CD14-positive monocyte (primary cell): ENCODE results near the gene MEIS1. TPM values are rescaled to one million over a fixed set of nuclear protein-coding genes. Genes with fewer than 3 reads are reported as not detected.

ENCODE experiments used
- DNase-seq, 3 donors: peaks; one replicate each; pipeline ENCODE4 v3.0.0-alpha.2; 2011 to 2022
- H2AFZ ChIP-seq: 2 replicates; pipeline ENCODE4 v1.6.0; 2012; ENCODE audit warnings: mild to moderate bottlenecking, low read depth, low read length, inconsistent platforms; ENCODE audit not compliant: insufficient read depth, poor library complexity, severe bottlenecking
- H3K27ac ChIP-seq, 2 donors: 1 replicate in 1 of 2; 2 replicates in 1 of 2; pipeline ENCODE4 v1.5.1; 2012 to 2013; ENCODE audit warnings: low read length in 2 of 2, control low read depth in 1 of 2, inconsistent platforms in 1 of 2, low read depth in 1 of 2, mild to moderate bottlenecking in 1 of 2
- H3K27me3 ChIP-seq, 2 donors: one replicate each; pipeline versions ENCODE4 v1.6.0 to v1.6.1; 2011 to 2013; ENCODE audit warnings: low read length in 2 of 2; ENCODE audit not compliant: control insufficient read depth in 2 of 2, insufficient read depth in 2 of 2
- H3K36me3 ChIP-seq, 2 donors: replicated peaks in 1 of 2; 1 replicate in 1 of 2; 2 replicates in 1 of 2; pipeline versions ENCODE4 v1.5.1 to v1.6.1; 2012 to 2013; ENCODE audit warnings: low read length in 2 of 2, control low read depth in 1 of 2, inconsistent platforms in 1 of 2, mild to moderate bottlenecking in 1 of 2; ENCODE audit not compliant: insufficient read depth in 2 of 2, control insufficient read depth in 1 of 2
- H3K4me1 ChIP-seq, 2 donors: 1 replicate in 1 of 2; 2 replicates in 1 of 2; pipeline versions ENCODE4 v1.5.1 to v1.6.1; 2012 to 2013; ENCODE audit warnings: low read length in 2 of 2, control low read depth in 1 of 2, inconsistent platforms in 1 of 2, mild to moderate bottlenecking in 1 of 2, moderate library complexity in 1 of 2; ENCODE audit not compliant: insufficient read depth in 2 of 2, control insufficient read depth in 1 of 2
- H3K4me2 ChIP-seq: replicated peaks from 2 replicates; pipeline ENCODE3; 2012; ENCODE audit warnings: low read length, moderate library complexity, mild to moderate bottlenecking; ENCODE audit not compliant: poor library complexity, severe bottlenecking; ENCODE audit errors: extremely low read depth
- H3K4me3 ChIP-seq, 3 experiments: fragments of 200-600 bp in 1 of 3; sonication (generic) in 1 of 3; replicated peaks in 1 of 3; 1 replicate in 2 of 3; 2 replicates in 1 of 3; pipeline ENCODE4 v1.5.1; 2011 to 2013; ENCODE audit warnings: low read length in 3 of 3, mild to moderate bottlenecking in 3 of 3, control low read depth in 2 of 3, low read depth in 2 of 3, inconsistent platforms in 1 of 3, moderate library complexity in 1 of 3
- H3K79me2 ChIP-seq: 2 replicates; pipeline ENCODE4 v1.6.0; 2012; ENCODE audit warnings: mild to moderate bottlenecking, control low read depth, inconsistent platforms, low read length, moderate library complexity; ENCODE audit not compliant: insufficient read depth
- H3K9ac ChIP-seq: 2 replicates; pipeline ENCODE4 v1.6.0; 2017; ENCODE audit warnings: low read length, mild to moderate bottlenecking; ENCODE audit not compliant: insufficient read depth, poor library complexity, severe bottlenecking
- H3K9me3 ChIP-seq, 2 donors: replicated peaks in 1 of 2; 1 replicate in 1 of 2; 2 replicates in 1 of 2; pipeline versions ENCODE4 v1.5.1 to v1.6.1; 2012 to 2013; ENCODE audit warnings: low read length in 2 of 2, control low read depth in 1 of 2; ENCODE audit not compliant: control insufficient read depth in 1 of 2, insufficient read depth in 1 of 2
- H4K20me1 ChIP-seq: 2 replicates; pipeline ENCODE4 v1.6.0; 2012; ENCODE audit warnings: mild to moderate bottlenecking, low read length, control low read depth, moderate library complexity; ENCODE audit not compliant: insufficient read depth
- H3K27ac Mint-ChIP-seq, 7 donors: one replicate each; pipeline ENCODE4 v1.8.0; 2020; ENCODE audit warnings: mild to moderate bottlenecking in 7 of 7, mixed read lengths in 7 of 7, moderate library complexity in 6 of 7, inconsistent platforms in 2 of 7
- H3K27me3 Mint-ChIP-seq, 3 donors: one replicate each; pipeline ENCODE4 v1.8.0; 2021 to 2022; ENCODE audit warnings: low read depth in 3 of 3, mild to moderate bottlenecking in 3 of 3, mixed read lengths in 3 of 3, moderate library complexity in 3 of 3, inconsistent platforms in 1 of 3
- H3K36me3 Mint-ChIP-seq, 2 donors: one replicate each; pipeline ENCODE4 v1.8.0; 2020; ENCODE audit warnings: mixed read lengths in 2 of 2, inconsistent platforms in 1 of 2, mild to moderate bottlenecking in 1 of 2
- H3K4me1 Mint-ChIP-seq: one replicate; pipeline ENCODE4 v1.8.0; 2020; ENCODE audit warnings: mild to moderate bottlenecking, mixed read lengths
- H3K4me3 Mint-ChIP-seq, 2 donors: one replicate each; pipeline ENCODE4 v1.8.0; 2020; ENCODE audit warnings: mild to moderate bottlenecking in 2 of 2, mixed read lengths in 2 of 2, moderate library complexity in 1 of 2
- H3K9me3 Mint-ChIP-seq, 7 donors: one replicate each; pipeline ENCODE4 v1.8.0; 2020 to 2022; ENCODE audit warnings: mixed read lengths in 7 of 7, mild to moderate bottlenecking in 6 of 7, moderate library complexity in 6 of 7, inconsistent platforms in 2 of 7
- WGBS: methylation state at CpG from one replicate; pipeline ENCODE4 v1.1.5; 2013; ENCODE audit warnings: missing lambda C conversion rate; ENCODE audit not compliant: insufficient coverage; 5-methylcytosine and 5-hydroxymethylcytosine counted together
- intact Hi-C, 2 donors: fragments of 100-400 bp; cut with micrococcal nuclease; formaldehyde crosslinking; loops; one replicate each; pipeline versions ENCODE4 v1.15.0 to v1.15.1; 2023
- polyA plus RNA-seq, 3 donors: library from polyadenylated mRNA; depleted of rRNA in 1 of 3; unstranded in 2 of 3; stranded (reverse) in 1 of 3; fragments of 300-500 nt in 2 of 3; fragments of >200 nt in 1 of 3; fragmentation: Illumina TruSeq in 2 of 3; gene quantifications; 1 replicate in 2 of 3; 2 replicates in 1 of 3; pipeline ENCODE4 v1.2.3, GENCODE V29; 2012 to 2021
- TF ChIP-seq, protein P1 (sequence below): fragments of 200-600 bp; IDR thresholded peaks from one replicate; pipeline ENCODE4 v1.8.0; 2022; ENCODE audit warnings: antibody characterized with exemption, mild to moderate bottlenecking

Gene MEIS1
- polyA plus RNA-seq, 3 donors: 0.09 to 0.40 TPM; not detected in 1

DNA sequence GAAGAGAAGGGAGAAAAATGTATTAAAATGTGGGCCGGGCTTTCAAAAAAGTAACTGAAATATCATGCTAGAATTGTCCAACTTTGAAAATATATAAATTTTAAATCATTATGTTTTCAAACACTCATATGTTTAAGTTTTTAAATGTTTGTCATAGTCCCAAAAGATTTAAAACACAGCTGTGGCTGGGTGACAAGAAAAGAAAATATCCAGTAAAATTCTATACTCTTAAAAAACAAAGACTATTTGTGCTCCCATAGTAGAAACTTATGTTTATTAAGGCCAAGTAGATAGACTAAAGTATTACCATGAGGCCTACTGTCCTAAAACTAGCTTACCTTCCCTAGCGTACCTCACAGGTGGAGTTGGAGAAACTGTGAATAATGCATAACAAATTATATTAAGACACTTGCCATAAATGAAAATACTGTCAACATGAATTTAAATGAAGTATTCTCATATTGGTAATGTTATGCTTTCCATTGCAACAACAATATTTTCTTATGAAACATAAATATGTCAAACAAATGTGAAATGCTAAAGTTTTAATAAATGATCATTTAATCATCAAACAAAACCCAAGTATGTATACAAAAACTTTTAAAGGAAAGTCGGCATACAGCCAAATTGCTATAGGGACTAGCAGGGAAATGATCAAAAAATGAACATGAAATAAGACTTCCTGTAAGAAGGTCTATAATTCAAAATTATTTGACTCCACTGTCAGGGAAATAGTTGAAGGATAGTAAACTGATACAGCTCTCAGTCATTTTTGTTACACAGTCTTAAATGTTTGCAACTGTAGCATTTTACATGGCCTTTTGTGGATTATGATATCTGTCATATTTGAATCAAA, 13.4 kb downstream of the MEIS1 start:
- no peak overlapping the region for H3K9ac ChIP-seq
- intact Hi-C loops: no loop called here
- H3K27me3 ChIP-seq: peaks cover 28 to 49% of the 10 kb centered on the region in 2 donors

DNA sequence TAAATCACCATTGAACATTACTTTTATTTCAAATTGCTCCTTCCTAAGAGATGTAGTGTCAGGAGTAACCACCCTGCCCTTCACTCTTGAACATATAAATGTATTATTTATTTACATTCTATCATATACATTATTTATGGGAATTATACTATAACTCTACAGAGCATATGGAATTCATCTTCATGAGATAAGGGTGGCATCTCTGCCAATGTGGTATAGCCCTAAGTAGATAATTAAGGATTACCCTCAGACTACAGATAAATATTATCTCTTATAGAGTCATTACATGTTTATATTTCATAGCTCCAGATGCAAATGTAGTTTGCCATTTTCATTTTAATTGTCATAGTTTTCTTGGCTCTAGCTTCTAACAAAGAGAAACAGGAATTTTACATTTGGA, 17.3 kb downstream of the MEIS1 start:
- H3K4me1 Mint-ChIP-seq: no peaks in the 10 kb centered on the region
- H3K27me3 Mint-ChIP-seq: peaks cover 6 to 10% (median 8%) of the 10 kb centered on the region in 3 donors
- H3K4me1 ChIP-seq: no peaks in the 10 kb centered on the region
- H4K20me1 ChIP-seq: no peaks in the 10 kb centered on the region
- no peaks in the 10 kb centered on the region for H3K79me2 ChIP-seq
- H3K4me3 ChIP-seq: no peak overlapping the region
- H3K9me3 Mint-ChIP-seq: no peaks in the 10 kb centered on the region
- intact Hi-C loops: no loop called here
- H3K9me3 ChIP-seq: no peaks in the 10 kb centered on the region
- H3K27ac ChIP-seq: no peak overlapping the region
- no peak overlapping the region for H2AFZ ChIP-seq
- TF ChIP-seq, protein P1, sequence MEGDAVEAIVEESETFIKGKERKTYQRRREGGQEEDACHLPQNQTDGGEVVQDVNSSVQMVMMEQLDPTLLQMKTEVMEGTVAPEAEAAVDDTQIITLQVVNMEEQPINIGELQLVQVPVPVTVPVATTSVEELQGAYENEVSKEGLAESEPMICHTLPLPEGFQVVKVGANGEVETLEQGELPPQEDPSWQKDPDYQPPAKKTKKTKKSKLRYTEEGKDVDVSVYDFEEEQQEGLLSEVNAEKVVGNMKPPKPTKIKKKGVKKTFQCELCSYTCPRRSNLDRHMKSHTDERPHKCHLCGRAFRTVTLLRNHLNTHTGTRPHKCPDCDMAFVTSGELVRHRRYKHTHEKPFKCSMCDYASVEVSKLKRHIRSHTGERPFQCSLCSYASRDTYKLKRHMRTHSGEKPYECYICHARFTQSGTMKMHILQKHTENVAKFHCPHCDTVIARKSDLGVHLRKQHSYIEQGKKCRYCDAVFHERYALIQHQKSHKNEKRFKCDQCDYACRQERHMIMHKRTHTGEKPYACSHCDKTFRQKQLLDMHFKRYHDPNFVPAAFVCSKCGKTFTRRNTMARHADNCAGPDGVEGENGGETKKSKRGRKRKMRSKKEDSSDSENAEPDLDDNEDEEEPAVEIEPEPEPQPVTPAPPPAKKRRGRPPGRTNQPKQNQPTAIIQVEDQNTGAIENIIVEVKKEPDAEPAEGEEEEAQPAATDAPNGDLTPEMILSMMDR: no peak
- H3K9ac ChIP-seq: no peak overlapping the region
- H3K27me3 ChIP-seq: peaks cover 2 to 11% of the 10 kb centered on the region in 2 donors
- no peak overlapping the region for H3K27ac Mint-ChIP-seq
- H3K4me3 Mint-ChIP-seq: no peak overlapping the region
- H3K36me3 Mint-ChIP-seq: peaks cover 0 to 3% of the 10 kb centered on the region in 2 donors
- H3K4me2 ChIP-seq: no peak overlapping the region
- no peak for DNase-seq
- H3K36me3 ChIP-seq: no peaks in the 10 kb centered on the region

More for the DNA sequence above, 13.4 kb downstream of the MEIS1 start:
- H3K9me3 Mint-ChIP-seq: peaks cover 0 to 8% (median 2%) of the 10 kb centered on the region in 7 donors
- Histone ChIP-seq H3K4me1 (peaks cover 18 to 28% of the 10 kb centered on the region in 2 donors), H4K20me1 (no peaks in the 10 kb centered on the region), H3K9me3 (peaks cover 0 to 20% of the 10 kb centered on the region in 2 donors), H2AFZ (no peak overlapping the region), H3K4me2 (no peak overlapping the region), H3K36me3 (no peaks in the 10 kb centered on the region), H3K79me2 (no peaks in the 10 kb centered on the region), H3K4me3 (no peak overlapping the region), H3K27ac (no peak overlapping the region)
- no peak for DNase-seq
- TF ChIP-seq, protein P1: no peak
- no CpG with 5 or more reads among the region's 3 CpGs for WGBS
- no peak overlapping the region for H3K4me3 Mint-ChIP-seq
- H3K27me3 Mint-ChIP-seq: peaks cover 40 to 47% (median 42%) of the 10 kb centered on the region in 3 donors
- H3K4me1 Mint-ChIP-seq: peaks cover 29% of the 10 kb centered on the region
- H3K36me3 Mint-ChIP-seq: peaks cover 0 to 3% of the 10 kb centered on the region in 2 donors
- H3K27ac Mint-ChIP-seq: no peak overlapping the region
